ENCODE results near the gene RAD51B.

RAD51B gene

DNA sequence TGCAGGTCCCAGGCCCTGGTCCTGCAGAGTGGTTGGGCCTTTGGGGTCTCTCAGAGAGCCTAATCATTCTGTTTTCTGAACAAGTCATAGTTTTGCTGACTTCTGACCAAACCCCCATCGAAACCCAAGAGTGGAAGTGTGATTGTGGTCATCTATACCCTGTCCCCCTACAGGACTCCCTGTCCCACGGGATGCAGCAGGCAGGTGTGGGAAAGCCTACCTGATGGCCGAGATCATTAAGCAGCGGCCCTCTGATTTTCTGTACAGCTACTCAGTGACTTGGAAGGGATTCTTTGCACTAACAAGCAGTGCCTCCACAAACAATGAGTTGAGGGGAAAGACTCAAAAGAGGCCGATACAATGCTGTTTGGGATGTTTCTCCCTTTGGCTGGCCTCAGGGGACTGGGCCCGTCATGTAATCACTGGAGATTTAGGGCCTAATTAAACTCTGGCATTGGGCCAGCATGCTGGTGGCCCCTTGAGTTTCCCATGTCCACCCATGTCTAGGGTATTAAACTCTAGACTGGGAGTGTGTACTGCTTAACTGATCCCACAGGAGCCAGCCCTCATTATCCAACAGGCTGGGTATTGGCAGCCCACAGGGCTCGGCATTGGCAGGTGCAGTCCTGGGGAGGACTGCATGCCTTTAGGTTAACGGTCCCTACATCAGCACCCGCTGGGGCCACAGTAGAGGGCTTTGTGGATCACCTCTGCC, 780.5 kb downstream of the RAD51B start:
- TF ChIP-seq ZNF274 (IDR thresholded peaks at IDR 0.05; ENCODE audit: low read depth, low read length), result no peak
- no peak overlapping the region for H3K4me3 ChIP-seq (ENCODE audit: low read length)

DNA sequence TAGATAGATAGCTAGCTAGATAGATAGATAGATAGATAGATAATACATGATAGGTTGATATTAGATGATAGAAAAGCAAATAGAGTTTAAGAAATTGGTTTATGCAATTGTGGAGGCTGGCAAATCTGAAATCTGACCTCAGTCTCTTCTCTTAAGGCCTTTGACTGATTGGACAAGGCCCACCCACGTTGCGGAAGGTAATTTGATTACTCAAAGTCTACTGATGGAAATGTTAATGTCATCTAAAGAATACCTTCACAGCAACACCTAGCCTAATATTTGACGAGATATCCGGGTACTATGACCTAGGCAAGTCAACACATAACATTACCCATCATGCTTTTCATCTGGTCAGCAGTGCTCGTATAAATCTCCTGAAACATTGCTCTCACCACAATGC, 782.9 kb downstream of the RAD51B start:
- no peak for TF ChIP-seq ZNF274 (IDR thresholded peaks at IDR 0.05; ENCODE audit: low read depth, low read length)
- no peak overlapping the region for H3K4me3 ChIP-seq (ENCODE audit: low read length)

DNA sequence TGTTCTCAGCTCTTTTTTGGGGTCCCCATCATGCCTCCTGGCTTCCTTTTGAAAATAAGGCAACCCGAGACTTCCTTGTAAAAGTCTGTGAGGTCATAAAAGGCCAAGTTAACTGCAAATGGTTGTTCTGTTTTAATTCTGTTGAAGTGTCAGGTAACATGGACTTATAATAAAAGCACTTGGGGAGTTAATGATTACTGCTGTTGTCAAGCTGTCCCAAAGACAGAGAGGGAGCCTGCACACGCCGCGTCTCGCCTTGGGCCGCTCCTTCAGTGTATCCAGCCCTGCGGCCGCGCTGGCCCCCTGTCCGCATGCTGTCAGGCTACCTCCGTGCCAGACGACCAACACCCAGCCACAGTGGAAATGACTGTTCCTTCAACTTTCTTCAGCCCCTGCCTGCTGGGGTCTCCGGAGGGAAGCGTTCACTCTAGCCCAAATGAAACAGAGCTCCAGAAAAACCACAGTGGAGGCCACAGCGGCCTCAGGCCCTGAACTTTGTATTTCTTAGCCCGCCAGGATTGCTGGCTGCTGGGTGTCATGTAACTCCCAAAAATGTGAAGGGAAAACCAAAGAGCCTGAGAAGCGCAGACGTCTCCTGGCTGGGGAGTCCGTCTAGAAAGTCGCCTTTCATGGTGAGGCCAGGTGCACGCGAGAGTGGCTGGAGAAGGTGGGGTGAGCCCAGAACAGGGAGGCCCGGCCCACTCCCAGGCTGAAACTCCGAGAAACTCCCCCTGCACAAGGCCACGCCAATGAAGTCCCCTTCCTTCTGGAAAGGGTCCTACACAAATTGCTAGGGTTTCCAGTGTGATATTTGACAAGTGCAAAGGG, 784.2 kb downstream of the RAD51B start:
- no peak for TF ChIP-seq ZNF274 (IDR thresholded peaks at IDR 0.05; ENCODE audit: low read depth, low read length)
- H3K4me3 ChIP-seq (ENCODE audit: low read length), result no peak overlapping the region

DNA sequence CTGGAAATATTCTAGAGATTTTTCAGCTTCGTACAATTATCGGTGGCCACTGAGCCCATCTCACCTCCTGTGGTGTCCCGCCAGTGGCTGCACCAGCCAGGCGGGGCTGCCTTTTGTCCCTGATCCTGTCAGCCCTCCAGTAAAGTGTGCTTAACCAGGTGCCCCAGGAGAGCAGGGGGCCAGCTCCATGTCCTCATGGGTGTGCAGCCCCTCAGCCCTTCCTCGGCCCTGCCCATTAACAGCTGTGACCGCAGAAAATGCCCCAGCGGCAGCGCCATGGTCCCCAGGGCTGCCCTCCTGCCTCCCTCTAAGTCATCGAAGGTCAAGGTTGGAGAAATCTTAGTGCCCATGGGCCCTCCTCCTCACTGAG, 784.8 kb downstream of the RAD51B start:
- no peak for TF ChIP-seq ZNF274 (IDR thresholded peaks at IDR 0.05; ENCODE audit: low read depth, low read length)
- no peak overlapping the region for H3K4me3 ChIP-seq (ENCODE audit: low read length)

DNA sequence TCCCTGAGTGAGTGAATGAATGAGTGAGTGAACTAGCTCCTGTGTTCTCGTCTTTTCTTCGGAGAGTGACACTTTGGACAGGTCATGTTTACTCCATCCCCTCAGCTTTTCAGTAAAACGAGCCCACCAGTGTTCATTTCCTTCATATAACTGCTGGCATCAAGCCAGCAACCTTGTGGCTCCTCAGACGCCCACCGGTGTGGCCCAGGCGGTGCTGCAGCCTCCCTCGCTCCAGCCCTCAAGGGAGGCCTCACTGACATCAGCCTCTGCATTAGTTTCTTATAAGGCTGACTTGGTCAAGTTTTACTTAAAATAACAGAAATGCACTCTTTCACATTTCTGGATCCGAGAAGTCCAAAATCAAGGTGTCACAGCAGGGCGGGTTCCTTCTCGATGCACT, 785.2 kb downstream of the RAD51B start:
- no peak for TF ChIP-seq ZNF274 (IDR thresholded peaks at IDR 0.05; ENCODE audit: low read depth, low read length)
- no peak overlapping the region for H3K4me3 ChIP-seq (ENCODE audit: low read length)

DNA sequence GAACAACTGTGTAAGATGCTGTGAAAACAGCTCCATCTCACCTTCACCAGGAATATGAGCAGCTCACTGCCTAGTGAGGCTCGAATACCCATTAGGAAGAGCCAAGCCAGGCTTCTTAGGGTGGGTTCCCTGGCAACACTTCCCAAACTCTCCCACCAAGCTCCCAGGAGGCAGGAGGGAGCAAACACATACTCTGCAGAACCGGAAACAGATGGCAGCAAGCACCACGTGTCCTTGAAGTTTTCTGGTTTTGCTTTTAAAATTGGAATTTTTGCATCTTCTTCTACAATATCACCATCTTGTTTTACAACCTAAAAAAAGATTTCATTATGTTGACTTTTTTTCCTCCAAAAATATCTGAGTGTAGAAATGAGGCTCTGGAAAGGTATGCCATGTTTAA, 786.6 kb downstream of the RAD51B start:
- no peak overlapping the region for H3K4me3 ChIP-seq (ENCODE audit: low read length)
- TF ChIP-seq ZNF274 (IDR thresholded peaks at IDR 0.05; ENCODE audit: low read depth, low read length), result no peak

DNA sequence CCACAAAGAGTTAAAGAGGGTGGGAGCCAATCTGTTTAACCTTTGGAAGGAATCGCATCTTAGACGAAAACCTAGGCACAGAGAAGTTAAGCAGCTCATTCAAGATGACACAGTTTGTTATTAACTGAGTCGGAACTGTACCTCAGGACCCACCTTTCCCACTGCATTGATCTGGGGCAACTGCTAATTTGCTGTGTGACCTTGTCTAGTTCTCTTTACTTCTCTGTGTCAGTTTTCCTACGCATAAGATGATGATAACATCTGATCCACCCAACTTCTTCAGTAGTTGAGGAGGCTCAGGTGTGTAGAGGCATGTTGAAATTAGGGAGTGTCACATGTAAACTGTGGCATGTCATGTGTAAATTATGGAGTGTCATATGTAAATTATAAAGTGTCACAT, 787.1 kb downstream of the RAD51B start:
- H3K4me3 ChIP-seq (ENCODE audit: low read length), result no peak overlapping the region
- TF ChIP-seq ZNF274 (IDR thresholded peaks at IDR 0.05; ENCODE audit: low read depth, low read length), result no peak

DNA sequence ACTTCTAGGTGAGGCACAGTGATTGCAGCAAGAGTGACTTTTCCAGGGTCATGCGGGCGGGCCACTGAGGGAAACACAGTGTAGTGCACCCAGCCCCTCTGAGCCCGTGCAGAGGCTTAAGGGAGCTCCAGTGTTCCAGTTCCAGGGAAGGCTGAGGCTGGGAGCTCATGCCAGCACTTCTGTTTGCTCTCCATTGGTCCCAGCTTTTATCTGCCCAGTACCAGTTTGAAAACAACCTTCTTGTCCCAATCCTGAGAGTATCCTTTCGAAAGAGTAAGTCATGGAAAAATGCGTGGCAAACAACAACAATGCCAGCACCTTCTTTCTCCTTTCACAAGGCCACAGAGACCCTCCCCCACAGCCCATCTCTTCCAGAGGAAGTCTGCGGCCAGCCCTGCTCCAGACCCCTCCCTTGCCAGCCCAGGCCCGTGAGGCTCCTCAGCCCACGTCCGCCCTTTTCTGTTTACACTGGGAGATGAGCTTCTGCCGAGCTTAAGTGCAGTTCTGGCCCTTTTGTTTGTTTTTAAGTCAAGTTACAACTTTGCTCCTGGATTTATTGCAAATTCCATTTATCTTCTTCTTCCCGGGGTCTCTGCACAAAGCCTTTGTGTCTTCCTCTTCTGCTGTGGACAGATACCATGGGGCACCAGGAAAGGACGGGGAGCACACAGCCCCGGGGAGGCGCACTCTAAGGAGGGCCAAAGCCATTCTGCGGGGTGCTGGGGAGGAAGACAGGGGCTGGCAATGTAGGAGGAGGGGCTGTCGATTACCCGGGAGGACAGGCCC, 787.7 kb downstream of the RAD51B start:
- no peak for TF ChIP-seq ZNF274 (IDR thresholded peaks at IDR 0.05; ENCODE audit: low read depth, low read length)
- H3K4me3 ChIP-seq (ENCODE audit: low read length), result no peak overlapping the region

DNA sequence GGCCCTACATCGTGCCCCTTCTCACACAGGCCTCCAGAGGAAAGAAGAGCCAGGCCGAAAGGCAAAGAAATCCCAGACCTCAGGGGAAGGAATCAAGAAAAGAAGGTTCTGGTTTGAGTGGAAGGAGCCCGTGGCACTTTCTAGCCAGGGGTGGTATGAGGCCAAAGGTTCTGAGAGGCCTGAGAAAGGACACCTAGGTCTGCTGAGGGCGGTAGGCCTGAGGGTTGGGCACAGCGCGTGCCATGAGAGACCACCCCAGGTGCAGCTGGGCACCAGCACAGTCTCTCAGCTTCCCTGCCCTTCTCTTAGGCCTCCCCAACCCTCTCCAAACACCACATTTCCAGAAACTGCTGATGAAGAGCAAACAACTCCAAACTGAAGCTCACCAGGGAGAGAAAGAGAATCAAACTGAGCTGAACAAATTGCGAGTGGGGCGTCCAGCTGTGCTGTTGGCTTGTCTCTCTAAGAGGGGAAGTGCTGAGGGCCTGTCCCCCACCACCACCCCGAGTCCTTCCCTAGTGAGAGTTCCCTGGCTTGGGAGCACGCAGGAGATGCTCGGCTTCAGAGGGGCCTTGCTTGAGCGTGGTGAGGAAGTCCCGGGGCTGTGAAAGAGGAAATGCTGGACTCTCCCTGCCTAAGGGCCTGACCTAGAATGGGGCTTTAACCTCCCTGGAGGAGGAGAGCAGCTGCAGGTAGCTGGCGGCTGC, 788.4 kb downstream of the RAD51B start:
- no peak for TF ChIP-seq ZNF274 (IDR thresholded peaks at IDR 0.05; ENCODE audit: low read depth, low read length)

DNA sequence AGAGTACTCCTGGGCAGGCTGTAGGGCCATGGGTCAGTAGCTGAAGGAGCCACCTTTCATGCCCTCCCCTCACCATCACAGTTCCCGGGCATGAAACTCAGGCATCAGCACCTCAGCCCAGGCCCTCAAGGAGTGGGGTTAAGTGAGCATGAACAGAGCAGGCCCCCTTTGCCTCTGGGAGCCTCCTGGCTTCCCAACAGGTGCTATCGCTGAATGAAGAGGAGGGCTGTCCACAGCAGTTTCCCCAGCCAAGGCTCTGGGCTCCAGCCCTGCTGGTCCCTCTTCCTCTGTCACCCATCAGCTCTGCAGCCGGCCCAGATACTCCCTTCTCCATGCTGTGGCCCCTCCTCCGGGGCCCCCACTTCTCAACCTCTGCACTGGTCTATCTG, 789.0 kb downstream of the RAD51B start:
- TF ChIP-seq ZNF274 (IDR thresholded peaks at IDR 0.05; ENCODE audit: low read depth, low read length), result no peak
- H3K4me3 ChIP-seq (ENCODE audit: low read length), result no peak overlapping the region

More for the DNA sequence above, 788.4 kb downstream of the RAD51B start:
- H3K4me3 ChIP-seq (ENCODE audit: low read length), result no peak overlapping the region

DNA sequence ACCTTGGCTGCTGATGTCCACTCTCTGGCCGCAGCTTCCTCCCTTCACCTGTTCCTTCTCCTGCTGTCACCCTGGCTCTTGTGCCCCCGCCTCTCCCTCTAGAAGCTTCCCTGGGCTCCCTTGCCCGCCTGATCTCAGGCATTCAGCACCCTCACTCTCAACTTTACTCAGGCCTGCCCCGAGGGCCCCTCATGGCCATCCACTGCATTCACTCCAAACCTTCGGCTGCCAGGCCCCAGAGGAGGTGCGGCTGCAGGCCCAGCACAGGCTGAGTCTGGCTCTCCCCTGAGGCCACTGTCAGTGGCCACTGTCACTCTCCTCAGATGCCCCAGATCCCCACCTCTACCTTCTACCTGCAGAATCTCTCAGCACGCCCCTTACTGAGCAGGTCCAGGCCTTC, 789.4 kb downstream of the RAD51B start:
- no peak for TF ChIP-seq ZNF274 (IDR thresholded peaks at IDR 0.05; ENCODE audit: low read depth, low read length)
- no peak overlapping the region for H3K4me3 ChIP-seq (ENCODE audit: low read length)

DNA sequence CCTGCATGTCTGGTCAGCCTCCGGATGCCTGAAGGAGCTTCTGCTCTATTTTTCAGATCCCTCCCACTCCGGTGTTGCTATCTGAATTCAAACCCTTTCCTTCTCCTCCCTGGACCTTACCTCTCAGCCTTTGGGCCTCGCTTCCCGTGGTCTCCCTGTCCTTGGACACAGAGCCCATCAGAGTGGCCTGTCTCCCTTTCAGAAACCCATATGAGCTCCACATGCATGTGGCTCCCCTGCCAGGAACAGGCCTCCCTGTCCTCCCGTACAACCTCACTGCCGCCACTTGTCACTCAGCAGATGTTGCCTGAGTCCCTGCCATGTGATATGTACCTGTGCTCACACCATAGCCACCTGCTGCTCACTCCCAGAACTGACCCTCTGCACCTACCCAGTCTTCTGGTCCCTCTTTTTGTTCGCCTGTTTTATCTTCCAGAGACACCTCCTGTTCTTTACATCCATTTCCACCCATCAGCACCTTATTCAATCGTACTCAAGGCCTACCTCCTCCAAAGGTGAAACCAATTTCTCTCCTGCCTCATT, 790.7 kb downstream of the RAD51B start:
- no peak for TF ChIP-seq ZNF274 (IDR thresholded peaks at IDR 0.05; ENCODE audit: low read depth, low read length)
- no peak overlapping the region for H3K4me3 ChIP-seq (ENCODE audit: low read length)

DNA sequence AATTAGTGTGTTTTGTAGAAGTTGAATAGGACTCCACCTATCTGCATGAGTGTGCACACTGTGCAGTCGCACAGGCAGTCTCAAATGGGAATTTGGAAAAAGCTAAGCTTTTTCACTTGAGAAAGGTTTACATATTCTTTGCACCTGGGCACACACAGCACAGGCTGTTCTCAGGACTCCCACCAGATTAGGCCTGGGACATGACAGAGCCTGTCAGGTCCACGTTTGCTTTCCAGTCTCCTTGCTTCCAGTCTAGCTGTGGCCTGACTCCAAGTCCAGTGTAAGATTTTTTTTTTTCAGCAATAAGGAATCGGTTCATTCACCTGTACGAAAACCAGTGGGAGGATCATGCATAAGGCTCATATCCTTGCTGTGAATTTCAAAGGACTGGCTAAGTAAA, 792.0 kb downstream of the RAD51B start:
- H3K4me3 ChIP-seq (ENCODE audit: low read length), result no peak overlapping the region
- TF ChIP-seq ZNF274 (IDR thresholded peaks at IDR 0.05; ENCODE audit: low read depth, low read length), result no peak

DNA sequence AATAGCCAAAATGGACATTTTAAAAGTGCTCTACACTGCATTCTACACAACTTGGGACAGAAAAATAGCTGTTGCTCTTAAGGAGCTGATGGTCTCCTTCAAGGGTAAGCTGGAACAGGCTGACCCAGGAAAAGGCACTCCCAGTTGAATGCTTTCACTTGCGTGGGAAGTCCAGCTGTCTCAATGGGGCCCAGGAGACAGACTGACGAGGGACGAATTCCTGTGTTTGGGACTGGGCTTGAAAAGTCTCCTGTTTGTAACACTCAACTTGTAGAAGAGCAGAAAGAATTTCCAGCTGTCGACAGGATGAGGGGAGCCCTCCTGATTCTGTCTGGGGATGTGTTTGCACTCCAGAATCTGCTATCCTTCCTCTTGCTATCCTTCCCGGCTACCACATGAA, 792.5 kb downstream of the RAD51B start:
- no peak for TF ChIP-seq ZNF274 (IDR thresholded peaks at IDR 0.05; ENCODE audit: low read depth, low read length)
- H3K4me3 ChIP-seq (ENCODE audit: low read length), result no peak overlapping the region
